ENCODE measurements around the gene TRAPPC10. TPM values are rescaled to one million over a fixed set of nuclear protein-coding genes. Genes with fewer than 3 reads are reported as not detected.
A peak's percentile ranks its signal among the peaks of the same experiment; 100 is the strongest.

TRAPPC10 gene
- total and polyA plus RNA-seq, 9 of the 15 experiments (the other 6 are each of a cell fraction or from before 2014, with no cell fraction given): 1.1 to 33.8 (median 24.3) TPM

DNA sequence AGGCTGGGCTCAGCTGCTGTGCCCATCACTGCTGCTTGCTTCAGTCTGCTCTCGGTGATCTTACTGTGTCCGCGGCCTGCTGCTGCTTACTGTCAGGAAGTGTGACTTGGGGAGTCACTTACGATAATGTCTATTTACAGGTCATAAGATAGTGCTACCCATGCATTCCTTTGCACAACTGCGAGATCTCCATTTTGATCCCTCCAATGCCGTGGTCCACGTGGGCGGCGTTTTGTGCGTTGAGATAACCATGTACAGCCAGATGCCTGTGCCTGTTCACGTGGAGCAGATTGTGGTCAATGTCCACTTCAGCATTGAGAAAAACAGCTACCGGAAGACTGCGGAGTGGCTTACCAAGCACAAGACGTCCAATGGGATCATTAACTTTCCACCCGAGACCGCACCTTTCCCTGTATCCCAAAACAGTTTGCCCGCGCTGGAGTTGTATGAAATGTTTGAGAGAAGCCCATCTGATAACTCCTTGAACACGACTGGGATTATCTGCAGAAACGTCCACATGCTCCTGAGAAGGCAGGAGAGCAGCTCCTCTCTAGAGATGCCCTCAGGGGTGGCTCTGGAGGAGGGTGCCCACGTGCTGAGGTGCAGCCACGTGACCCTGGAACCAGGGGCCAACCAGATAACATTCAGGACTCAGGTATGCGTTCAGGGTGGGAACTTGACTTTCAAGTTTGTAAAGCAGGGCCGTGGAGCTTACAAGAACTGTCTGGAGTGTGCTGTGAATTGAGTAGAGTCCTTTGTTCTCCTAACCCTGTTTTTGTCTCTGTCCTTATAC, 70.7 kb downstream of the TRAPPC10 start (continued):
- TF ChIP-seq, protein P1, sequence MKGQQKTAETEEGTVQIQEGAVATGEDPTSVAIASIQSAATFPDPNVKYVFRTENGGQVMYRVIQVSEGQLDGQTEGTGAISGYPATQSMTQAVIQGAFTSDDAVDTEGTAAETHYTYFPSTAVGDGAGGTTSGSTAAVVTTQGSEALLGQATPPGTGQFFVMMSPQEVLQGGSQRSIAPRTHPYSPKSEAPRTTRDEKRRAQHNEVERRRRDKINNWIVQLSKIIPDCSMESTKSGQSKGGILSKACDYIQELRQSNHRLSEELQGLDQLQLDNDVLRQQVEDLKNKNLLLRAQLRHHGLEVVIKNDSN (CRISPR knock-in tag; IDR thresholded peaks at IDR 0.05): peak; percentile 62
- TF ChIP-seq, protein P2, sequence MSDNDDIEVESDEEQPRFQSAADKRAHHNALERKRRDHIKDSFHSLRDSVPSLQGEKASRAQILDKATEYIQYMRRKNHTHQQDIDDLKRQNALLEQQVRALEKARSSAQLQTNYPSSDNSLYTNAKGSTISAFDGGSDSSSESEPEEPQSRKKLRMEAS (CRISPR knock-in tag; IDR thresholded peaks at IDR 0.05): peak; percentile 65
- peak; percentile 70 for TF ChIP-seq TCF3 (CRISPR knock-in tag; IDR thresholded peaks at IDR 0.05)
- TF ChIP-seq RAD21 (CRISPR knock-in tag; conservative IDR thresholded peaks at IDR 0.05 in 1 of 2, IDR thresholded peaks at IDR 0.05 in 1 of 2): 0 out of 4 replicates have a peak, but pooled peaks of 1 of the 2 experiments have one; percentile 1
- TF ChIP-seq, protein P3, sequence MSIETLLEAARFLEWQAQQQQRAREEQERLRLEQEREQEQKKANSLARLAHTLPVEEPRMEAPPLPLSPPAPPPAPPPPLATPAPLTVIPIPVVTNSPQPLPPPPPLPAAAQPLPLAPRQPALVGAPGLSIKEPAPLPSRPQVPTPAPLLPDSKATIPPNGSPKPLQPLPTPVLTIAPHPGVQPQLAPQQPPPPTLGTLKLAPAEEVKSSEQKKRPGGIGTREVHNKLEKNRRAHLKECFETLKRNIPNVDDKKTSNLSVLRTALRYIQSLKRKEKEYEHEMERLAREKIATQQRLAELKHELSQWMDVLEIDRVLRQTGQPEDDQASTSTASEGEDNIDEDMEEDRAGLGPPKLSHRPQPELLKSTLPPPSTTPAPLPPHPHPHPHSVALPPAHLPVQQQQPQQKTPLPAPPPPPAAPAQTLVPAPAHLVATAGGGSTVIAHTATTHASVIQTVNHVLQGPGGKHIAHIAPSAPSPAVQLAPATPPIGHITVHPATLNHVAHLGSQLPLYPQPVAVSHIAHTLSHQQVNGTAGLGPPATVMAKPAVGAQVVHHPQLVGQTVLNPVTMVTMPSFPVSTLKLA (conservative IDR thresholded peaks at IDR 0.05): peak in 1 of 2 experiments; percentile 47; a peak in 1 of 4 replicates
- TF ChIP-seq TEAD4 (IDR thresholded peaks at IDR 0.05; ENCODE audit: low read length): 0 out of 2 replicates have a peak, but pooled peaks have one; percentile 14
- TF ChIP-seq TEAD4 (CRISPR knock-in tag; IDR thresholded peaks at IDR 0.05; ENCODE audit: borderline replicate concordance): no peak
- TF ChIP-seq ZNF146 (CRISPR knock-in tag; IDR thresholded peaks at IDR 0.05; ENCODE audit: unreplicated experiment): no peak
- peak; percentile 40; the same call in 1 of the 2 replicates for TF ChIP-seq CXXC5 (CRISPR knock-in tag; IDR thresholded peaks at IDR 0.05)
- no peak for TF ChIP-seq NCOA2 (IDR thresholded peaks at IDR 0.05; ENCODE audit: partially characterized antibody in 2 of 2)
- 0 out of 2 replicates have a peak, but pooled peaks have one; percentile 12 for TF ChIP-seq CBFA2T2 (conservative IDR thresholded peaks at IDR 0.05)
- TF ChIP-seq ZNF3 (CRISPR knock-in tag; IDR thresholded peaks at IDR 0.05): no peak
- TF ChIP-seq, protein P4, sequence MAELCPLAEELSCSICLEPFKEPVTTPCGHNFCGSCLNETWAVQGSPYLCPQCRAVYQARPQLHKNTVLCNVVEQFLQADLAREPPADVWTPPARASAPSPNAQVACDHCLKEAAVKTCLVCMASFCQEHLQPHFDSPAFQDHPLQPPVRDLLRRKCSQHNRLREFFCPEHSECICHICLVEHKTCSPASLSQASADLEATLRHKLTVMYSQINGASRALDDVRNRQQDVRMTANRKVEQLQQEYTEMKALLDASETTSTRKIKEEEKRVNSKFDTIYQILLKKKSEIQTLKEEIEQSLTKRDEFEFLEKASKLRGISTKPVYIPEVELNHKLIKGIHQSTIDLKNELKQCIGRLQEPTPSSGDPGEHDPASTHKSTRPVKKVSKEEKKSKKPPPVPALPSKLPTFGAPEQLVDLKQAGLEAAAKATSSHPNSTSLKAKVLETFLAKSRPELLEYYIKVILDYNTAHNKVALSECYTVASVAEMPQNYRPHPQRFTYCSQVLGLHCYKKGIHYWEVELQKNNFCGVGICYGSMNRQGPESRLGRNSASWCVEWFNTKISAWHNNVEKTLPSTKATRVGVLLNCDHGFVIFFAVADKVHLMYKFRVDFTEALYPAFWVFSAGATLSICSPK (IDR thresholded peaks at IDR 0.05; ENCODE audit: borderline replicate concordance): no peak
- peak; percentile 70 for TF ChIP-seq EGR1 (conservative IDR thresholded peaks at IDR 0.05)
- TF ChIP-seq TAF15 (IDR thresholded peaks at IDR 0.05; ENCODE audit: low read depth, low read length): no peak
- no peak for TF ChIP-seq CHCHD3 (CRISPR knock-in tag; IDR thresholded peaks at IDR 0.05)
- no peak for TF ChIP-seq ZNF76 (CRISPR knock-in tag; IDR thresholded peaks at IDR 0.05; ENCODE audit: borderline replicate concordance)
- TF ChIP-seq TRIM24 (IDR thresholded peaks at IDR 0.05): no peak
- TF ChIP-seq, protein P5, sequence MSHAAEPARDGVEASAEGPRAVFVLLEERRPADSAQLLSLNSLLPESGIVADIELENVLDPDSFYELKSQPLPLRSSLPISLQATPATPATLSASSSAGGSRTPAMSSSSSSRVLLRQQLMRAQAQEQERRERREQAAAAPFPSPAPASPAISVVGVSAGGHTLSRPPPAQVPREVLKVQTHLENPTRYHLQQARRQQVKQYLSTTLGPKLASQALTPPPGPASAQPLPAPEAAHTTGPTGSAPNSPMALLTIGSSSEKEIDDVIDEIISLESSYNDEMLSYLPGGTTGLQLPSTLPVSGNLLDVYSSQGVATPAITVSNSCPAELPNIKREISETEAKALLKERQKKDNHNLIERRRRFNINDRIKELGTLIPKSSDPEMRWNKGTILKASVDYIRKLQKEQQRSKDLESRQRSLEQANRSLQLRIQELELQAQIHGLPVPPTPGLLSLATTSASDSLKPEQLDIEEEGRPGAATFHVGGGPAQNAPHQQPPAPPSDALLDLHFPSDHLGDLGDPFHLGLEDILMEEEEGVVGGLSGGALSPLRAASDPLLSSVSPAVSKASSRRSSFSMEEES (CRISPR knock-in tag; IDR thresholded peaks at IDR 0.05): peak; percentile 24; the same call in 1 of the 2 replicates
- TF ChIP-seq RFX7 (CRISPR knock-in tag; IDR thresholded peaks at IDR 0.05): no peak
- TF ChIP-seq FOSL1 (tag; conservative IDR thresholded peaks at IDR 0.05): 0 out of 2 replicates have a peak, but pooled peaks have one; percentile 13
- no peak for TF ChIP-seq NFRKB (IDR thresholded peaks at IDR 0.05; ENCODE audit: low read depth)

Measured in K562 (cell line).